SW480 (cell line): Measurements from ENCODE around the gene SNED1.

Experiments used
- DNase-seq: peaks from one replicate; pipeline ENCODE4 v3.0.0-alpha.2; 2016; ENCODE audit warnings: low spot score

Gene SNED1

GRCh38 chr2:240960309-240960970 is 38.0 kb upstream of the SNED1 start:
- DNase-seq = no peak

- DNase-seq = no peak
Measured at GRCh38 chr2:240960971-240961876, 37.2 kb upstream of the SNED1 start.

DNA sequence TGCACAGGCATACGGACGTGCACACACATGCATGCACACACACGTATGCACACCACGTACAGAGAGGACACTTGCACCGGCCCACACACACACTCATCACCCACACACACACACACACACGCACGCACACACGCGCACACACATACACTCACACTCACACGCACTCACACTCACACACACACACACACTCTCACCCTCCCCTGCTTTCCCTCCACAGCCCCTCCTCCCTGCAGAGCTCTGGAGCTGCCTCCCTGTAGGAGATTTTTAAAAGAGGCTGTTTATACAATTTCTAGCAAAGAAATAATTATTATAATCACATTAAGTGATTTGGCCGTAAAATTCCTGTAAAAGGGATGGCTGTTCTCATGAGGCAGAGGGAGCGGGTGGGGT is 36.5 kb upstream of the SNED1 start:
- no peak for DNase-seq

DNA sequence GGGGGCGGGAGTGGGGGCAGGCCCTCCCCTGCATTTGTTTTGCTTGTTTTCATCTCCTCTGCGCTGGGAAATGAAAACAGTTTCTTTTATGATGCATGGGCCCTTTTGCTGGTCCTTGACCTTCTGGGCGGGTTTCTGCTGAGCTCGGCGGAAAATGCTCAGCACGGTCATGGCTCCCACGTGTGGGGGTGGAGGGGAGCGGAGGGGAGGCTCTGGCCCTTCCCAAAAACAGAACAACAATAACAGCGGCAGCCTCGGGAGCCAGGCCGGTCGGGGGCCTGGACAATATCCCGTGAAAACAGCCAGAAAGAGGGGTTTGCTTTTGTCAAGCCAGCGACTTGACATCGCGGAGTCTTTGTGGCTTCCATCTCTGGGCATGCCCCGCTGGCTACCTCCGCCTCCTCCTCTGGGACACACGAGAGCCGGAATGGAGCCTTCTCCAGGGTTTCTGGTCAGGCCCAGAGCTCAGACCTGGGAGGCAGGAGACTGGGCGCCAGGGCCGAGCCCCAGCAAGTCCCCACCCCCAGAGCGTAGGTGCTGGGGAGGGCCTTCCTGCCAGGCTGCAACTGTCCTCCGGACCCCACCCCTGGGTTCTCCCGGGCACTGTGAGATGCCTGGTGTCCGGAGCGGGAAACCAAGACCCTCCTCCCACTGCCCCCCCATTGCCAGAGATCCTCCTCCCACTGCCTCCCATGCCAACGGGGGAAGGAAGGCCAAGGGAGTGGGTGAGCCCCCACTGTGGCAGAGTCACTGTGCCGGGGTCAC is 35.9 kb upstream of the SNED1 start:
- DNase-seq = no peak

DNA sequence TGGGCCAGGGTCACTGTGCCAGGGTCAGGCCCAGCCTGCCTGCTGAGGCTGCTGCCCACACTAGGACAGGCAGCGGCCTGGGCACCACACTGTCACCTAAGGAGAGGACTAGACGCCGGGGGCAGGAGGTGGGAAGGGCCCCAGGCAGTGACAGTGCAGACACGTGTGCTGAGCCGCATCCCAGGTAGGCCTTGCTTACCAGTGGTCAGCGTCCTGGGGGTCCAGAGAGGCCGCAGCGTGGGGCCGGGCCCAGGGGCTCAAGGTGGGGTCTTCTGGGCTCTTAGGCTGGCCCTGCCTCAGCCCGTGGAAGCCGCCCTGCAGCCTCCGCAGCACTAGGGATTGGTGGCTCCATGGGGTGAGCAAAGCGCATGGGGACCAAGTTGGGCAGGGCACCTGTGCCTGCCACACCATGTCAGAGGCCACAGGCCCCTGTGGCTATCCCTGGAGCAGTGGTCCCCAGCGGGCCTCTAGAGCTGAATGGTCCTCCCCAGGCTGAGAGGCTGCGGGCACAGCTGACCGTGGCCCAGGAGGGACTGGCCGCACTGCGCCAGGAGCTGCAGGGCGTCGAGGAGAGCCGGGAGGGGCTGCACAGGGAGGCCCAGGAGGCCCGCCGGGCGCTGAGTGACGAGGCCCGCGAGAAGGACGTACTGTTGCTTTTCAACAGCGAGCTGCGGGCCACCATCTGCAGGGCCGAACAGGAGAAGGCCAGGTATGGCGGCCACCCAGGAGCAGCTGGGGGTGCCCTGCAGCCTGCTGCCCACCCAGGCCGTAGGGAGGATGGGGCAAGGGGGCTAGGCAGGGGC is 35.2 kb upstream of the SNED1 start:
- DNase-seq = no peak

DNA sequence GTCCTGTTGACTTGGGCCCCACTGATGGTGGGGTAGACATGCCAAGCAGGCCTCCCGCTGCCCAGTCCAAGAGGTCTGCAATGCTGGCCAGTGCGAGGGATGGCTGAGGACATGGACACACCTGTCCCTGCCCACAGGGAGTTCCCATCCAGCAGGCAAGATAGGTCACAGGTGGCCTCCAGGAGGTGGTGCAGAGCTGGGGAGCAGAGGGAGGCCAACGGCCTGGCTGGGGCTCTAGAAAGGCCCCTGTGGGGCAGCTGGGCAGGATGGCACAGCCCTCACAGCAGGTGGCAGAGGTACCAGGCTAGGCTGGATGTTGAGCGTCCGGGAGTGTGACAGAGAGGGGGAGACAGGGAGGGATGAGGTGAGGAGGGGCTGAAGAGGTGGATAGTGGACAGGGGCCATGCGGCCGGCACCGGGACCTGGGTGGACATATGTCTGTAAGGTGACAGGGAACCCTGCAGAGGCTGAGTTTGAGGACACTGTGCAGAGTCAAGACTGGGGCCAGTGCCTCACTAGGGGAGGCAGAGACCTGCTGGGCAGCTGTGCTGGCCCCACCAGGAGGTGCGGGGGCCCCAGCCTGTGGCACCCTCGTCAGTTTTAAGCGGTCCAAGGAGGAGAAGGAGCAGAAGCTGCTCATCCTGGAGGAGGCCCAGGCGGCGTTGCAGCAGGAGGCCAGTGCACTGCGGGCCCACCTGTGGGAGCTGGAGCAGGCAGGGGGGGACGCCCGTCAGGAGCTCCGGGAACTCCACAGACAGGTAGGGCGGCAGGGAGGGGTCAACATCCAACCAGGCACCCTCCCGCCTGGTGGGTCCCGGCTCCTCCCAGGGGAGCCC is 34.3 kb upstream of the SNED1 start:
- no peak for DNase-seq

DNA sequence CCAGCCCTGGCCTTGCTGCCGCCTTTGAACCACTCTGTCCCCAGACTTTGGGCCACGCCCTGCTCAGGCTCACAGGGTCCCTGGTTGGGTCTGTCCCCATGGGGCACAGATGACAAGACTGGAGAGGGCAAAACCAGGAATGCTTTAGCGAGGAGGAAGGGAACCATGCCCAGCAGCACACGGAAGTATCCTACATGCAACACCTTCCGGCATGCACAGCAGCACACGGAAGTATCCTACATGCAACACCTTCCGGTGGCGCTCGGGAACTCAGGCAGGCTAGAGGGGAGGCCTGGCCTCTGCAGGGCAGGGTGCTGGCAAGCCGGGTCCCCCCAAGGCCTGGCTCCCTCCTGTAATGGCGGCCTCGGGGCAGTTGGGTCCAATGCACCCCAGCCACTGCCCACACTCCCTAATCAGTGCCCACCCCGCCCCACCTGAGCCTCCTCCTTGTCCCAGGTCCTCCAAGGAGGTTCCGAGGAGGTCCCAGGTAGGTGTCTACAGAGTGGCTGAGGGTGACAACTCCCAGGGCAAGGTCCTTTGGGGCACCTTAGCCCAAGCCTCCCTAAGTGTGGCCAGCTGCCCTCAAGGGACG is 33.6 kb upstream of the SNED1 start:
- no peak for DNase-seq

- DNase-seq = no peak
Measured at GRCh38 chr2:240965296-240965904, 33.0 kb upstream of the SNED1 start.

DNA sequence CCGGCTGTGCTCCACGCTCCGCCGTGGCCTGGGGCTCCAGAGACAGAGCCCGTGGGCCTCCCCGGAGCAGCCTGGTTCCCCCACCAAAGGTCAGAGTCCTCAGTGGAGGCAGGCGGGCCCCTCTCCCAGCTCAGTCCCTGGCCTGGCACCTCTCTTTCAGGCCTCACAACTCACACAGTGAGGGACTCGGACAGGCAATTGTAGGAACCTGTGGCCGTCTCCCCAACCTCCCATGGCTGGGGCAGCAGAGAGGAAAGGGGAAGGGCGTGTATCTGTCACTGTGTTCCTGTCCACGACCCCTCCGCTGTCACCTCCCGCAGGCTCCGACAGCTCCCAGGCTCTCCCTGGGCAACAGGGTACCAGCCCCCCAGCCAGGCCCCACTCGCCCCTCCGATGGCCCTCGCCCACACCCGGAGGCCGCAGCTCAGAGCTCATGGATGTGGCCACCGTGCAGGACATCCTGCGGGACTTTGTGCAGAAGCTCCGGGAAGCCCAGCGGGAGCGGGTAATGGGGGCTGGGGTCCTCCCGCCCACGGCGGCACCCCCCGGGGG is 32.4 kb upstream of the SNED1 start:
- no peak for DNase-seq

DNA sequence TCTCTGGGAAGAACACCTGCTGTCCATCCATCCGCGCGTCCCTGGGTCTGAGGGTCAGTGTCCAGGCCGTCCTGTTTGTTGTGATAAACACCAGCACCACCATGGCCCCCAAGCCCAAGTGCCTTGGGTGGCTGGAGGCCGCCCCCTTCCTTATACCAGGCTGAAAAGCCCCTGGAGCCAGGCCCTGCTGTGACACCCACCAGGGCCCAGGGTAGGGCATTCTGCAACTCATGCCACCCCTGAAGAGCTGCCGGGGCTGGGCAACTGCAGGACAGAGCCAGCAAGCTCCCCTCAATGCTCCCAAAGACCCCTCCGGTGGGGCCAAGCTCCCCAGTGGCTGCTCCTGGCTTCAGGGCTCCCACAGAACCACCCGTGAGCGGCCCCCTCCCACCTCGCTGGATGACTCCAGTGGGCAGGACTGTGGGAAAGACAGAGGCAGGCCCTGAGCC is 31.9 kb upstream of the SNED1 start:
- DNase-seq = no peak

DNA sequence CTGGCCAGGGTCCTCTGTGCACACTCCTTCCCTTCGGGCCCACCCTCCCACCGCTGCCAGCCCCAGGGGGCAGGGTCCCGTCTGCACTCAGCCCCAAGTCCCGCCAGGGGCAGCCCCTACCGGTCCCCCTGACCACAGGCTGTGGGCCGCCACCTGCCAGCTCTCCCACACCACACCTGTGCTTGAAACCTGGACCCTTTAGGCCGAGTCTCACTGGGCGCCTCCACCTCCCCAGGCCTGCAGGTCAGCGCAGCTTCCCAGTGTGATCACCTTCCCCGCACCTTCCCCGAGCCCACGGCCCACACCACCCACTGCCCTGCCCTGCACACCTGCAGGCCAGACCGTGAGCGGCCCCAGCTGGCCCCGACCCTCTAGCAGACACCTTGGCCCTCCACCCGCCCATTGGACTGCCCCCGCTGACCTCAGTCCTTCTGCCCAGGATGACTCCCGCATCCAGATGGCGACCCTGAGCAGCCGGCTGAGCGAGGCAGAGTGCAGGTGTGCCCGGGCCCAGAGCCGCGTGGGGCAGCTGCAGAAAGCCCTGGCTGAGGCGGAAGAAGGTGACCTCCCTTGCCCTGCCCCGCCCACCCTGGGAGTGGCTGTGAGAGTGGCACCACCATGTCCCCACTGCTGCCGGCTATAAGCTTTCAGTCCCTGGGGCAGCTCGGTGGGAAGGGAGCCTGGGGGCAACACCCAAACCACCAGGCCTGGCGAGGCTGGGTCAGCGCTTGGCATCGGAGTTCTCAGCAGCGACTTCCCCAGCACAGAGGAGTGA is 31.3 kb upstream of the SNED1 start:
- DNase-seq = peak; percentile 23

GRCh38 chr2:240967681-240968621 is 30.5 kb upstream of the SNED1 start:
- no peak for DNase-seq

- no peak for DNase-seq
Measured at GRCh38 chr2:240968731-240969624, 29.4 kb upstream of the SNED1 start.

DNA sequence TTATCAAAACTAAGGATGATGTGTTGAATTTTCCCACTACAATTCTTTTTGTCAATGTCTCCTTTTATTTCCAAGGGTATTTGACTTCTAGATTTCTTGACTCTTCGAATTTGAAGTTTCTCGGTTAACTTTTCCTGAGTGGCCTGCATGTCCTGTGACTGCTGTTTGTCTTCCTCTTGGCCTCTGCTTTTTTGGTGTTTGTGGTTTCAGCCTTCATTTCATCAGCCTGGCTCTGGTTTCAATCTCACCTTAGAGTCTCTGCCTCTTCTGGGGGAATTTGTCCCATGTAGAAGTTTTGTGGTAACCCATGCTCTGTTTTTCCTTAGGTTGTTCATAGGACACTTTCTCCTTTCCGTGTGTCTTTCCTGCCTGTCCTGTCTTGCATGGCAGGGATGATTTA is 28.3 kb upstream of the SNED1 start:
- no peak for DNase-seq

DNA sequence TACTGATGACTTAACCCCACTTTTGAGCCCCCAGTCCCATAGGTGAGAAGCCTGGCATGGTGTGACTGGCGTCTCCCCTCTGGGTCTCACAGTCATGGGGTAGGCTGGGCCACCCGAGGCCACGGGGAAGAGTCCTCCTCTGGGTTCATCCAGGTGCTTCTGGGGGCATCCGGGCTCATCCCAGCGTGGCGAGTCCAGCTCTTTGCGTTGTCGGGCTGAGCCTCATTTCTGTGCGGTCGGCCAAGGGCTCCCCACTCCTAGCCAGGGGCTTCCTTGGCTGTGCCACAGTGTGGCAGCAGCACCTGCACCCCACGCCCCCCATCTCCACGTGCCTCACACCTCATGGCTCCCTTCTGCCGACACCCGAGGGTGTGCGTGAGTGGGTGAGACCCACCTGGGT is 27.6 kb upstream of the SNED1 start:
- DNase-seq = no peak

GRCh38 chr2:240972201-240972600 is 26.2 kb upstream of the SNED1 start:
- DNase-seq = no peak
